Suppressor macrophage (primary cell): ENCODE results near the gene DTWD2.
"Not testable (repeated sequence)": the region's sequence is repeated elsewhere in the genome, so short reads cannot be mapped to it uniquely, and the experiment has no call there.

Experiments used
- DNase-seq, 4 experiments: peaks; one replicate each; pipeline ENCODE4 v3.0.0-alpha.2; 2020 to 2022

Gene DTWD2

DNA sequence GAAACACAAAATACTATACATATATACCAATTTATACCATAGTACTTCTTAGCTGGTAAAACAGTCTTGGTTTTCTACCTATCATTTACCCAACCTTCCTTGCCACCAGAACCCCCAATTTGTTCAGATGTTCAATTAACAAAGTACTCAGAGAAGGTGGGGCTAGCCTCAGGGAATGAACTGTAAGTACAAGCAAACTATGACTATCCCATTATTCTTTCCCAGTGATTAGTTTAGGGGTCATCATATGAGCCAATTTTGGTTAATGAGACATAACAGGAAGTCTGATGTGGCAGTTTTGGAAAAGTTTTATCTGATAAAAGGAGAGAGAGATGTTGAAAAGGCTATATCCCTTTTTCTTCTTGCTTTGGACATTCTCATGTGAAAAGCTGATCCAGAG, 125.8 kb downstream of the DTWD2 start:
- DNase-seq, result no peak

- DNase-seq, result peak in 3 of 4 experiments; percentile 2 to 32 (median 24)
Measured at GRCh38 chr5:118857700-118858099, 130.6 kb downstream of the DTWD2 start.

- no peak for DNase-seq
Measured at GRCh38 chr5:118854819-118855218, 133.5 kb downstream of the DTWD2 start.

DNA sequence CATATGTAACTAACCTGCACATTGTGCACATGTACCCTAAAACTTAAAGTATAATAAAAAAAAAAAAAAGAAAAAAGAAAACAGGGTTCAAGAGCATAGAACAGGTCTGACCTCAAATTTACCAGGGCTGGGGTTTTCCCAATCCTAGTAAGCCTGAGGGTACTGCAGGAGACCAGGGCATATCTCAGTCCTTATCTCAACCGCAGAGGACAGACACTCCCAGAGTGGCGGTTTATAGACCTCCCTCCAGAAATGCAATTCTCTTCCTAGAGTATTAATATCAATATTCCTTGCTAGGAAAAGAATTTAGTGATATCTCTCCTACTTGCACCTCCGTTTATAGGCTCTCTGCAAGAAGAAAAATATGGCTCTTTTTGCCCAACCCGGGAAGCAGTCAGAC, 136.6 kb downstream of the DTWD2 start:
- peak in 1 of 4 experiments; percentile 2 for DNase-seq

GRCh38 chr5:118849507-118849906, 138.8 kb downstream of the DTWD2 start:
- not testable (repeated sequence) for DNase-seq

DNA sequence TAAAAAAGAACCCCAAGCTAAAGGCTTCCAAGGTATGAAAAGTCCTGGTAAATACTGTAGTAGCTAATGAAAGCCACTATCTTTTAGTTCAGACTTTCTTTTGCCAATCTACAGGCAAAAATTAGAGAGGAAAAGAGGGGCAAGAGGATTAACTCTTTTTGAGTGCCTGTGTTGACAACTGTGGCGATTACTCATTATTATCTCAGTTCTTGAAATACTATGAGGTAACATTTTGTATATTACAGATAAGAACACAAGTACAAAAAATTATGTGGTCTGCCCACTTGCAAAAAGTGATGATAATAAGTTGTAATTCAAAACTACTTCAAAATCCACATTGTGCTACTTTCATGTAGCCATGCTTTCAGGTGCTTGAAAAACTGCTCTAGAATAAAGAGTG, 144.0 kb downstream of the DTWD2 start:
- DNase-seq, result no peak

GRCh38 chr5:118834710-118835109, 153.6 kb downstream of the DTWD2 start:
- DNase-seq, result no peak

DNA sequence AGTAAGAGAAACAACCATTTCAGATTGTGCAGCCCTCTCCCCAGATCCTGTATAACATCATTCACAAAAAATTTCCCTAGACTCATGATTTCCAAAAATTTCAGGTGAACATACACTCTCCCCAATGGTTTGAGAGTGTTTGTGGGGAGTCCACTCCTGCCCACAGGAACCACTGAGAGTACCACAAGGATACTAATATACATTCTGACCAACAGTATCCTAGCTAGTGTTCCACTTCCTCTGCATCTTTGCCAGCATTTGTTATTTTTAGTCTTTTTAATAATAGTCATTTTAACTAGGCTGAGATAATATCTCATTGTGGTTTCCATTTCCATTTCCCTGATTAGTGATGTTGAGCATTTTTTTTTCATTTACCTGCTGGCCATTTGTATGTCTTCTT, 155.4 kb downstream of the DTWD2 start:
- DNase-seq, result no peak

DNA sequence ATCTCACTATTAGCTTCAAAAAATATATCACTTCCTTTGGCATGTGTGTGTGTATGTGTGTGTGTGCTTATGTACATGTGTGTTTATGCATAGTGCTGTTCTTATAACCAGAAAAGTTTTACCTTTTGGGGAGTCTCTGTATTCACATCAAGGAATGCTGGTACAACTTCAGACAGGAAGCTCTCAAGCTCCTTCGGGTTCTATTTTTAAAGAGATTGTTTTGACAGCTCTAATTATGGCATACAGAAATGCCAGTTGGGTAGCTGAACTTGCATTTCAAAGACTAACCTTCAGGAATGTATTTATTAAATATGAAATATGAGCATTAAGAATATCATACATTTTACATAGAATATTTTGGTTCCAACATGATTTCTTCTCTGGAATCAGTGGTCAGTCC, 163.1 kb downstream of the DTWD2 start:
- DNase-seq, result no peak

GRCh38 chr5:118818604-118819003, 169.7 kb downstream of the DTWD2 start:
- no peak for DNase-seq

- no peak for DNase-seq
Measured at GRCh38 chr5:118808441-118808840, 179.9 kb downstream of the DTWD2 start.

DNA sequence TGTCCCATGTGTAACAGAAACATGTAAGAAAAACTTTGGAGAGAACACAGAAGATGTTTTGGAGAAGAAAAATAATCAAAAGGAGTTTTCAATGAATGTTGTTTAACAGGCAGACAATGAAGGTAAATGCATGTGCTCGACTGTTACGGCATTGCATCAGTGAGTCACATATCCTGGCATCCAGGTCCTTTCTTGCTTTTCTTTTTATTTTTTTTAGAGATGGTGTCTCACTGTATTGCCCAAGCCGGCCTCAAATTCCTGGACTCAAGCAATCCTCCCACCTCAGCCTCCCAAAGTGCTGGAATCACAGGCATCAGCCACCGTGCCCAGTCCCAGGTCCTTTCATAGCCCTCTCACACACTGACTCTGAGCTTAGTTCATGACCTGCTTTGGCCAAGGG, 181.8 kb downstream of the DTWD2 start:
- no peak for DNase-seq

- no peak for DNase-seq
Measured at GRCh38 chr5:118802335-118802734, 186.0 kb downstream of the DTWD2 start.

DNA sequence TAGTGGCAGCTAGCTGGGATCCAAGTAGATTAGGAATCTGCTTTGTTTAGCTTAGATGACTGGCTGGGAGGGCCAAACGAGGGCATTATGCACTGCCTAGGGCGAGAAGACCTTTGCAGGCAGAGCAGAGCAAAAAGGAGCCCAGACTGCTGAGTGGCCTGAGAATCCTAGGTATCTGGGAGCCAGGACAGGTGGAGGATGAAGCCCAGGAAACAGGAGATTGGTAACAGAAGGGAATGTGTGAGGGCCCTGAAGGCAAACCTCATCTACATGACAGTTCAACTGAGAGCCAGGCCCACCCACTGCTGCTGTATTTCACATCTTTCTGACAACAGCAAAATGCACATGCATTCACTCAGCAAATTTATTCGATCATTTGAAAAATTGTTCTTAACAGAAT, 192.3 kb downstream of the DTWD2 start:
- no peak for DNase-seq

DNA sequence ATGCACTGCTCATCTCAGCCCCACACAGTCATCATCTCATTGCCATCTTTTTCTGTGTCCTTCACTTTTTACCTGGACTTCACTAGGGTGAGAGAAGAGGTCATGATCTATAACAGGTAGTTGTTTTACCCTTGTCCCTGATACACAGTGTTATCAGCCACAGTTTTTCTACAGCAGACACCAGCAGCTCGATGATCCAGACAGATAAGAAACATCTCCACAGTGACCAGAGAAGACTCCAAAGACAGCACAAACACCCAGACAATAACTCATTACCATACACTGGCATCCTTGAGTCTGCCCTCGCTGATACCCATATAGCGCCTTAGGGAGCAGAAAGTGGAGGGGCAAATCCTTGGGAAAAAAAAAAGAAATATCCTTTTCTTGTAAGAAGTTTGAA, 194.1 kb downstream of the DTWD2 start:
- DNase-seq, result no peak

DNA sequence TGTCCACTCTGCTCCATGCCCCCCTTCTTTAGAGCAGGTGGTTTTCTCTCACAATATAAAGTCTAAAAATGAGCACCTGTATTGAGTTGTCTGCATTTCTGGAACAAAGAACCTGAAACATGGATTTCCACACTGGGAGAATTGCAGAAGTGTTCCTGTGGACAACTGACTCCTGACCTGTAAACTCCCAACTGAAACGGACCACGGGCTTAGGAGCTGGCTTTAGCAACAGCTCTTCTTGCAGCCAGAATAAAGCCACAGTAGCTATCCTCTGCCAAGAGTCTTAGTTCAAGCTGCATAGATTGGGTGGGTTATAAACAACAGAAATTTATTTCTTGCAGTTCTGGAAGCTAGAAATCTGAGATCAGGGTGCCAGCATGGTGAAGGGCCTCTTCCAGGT, 194.7 kb downstream of the DTWD2 start:
- DNase-seq, result no peak

DNA sequence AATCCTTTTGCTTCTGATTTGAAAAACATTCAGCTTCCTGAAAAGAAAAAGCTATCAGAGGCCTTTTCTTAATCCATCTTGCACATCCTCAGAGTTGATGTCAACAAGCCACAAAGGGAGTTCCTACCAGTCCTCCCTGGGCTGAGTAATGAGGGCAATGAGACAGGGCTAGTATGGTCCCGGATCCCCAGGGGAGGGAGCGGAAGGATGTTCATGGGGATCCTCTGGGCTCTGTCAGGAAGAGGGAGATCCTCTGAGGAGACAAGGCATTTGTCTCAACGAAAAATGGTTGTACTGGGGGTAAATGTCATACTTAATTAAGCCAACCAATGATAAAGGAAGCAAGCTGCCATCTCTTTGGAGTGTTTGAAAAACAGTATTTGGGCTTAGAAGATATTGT, 195.3 kb downstream of the DTWD2 start:
- no peak for DNase-seq

DNA sequence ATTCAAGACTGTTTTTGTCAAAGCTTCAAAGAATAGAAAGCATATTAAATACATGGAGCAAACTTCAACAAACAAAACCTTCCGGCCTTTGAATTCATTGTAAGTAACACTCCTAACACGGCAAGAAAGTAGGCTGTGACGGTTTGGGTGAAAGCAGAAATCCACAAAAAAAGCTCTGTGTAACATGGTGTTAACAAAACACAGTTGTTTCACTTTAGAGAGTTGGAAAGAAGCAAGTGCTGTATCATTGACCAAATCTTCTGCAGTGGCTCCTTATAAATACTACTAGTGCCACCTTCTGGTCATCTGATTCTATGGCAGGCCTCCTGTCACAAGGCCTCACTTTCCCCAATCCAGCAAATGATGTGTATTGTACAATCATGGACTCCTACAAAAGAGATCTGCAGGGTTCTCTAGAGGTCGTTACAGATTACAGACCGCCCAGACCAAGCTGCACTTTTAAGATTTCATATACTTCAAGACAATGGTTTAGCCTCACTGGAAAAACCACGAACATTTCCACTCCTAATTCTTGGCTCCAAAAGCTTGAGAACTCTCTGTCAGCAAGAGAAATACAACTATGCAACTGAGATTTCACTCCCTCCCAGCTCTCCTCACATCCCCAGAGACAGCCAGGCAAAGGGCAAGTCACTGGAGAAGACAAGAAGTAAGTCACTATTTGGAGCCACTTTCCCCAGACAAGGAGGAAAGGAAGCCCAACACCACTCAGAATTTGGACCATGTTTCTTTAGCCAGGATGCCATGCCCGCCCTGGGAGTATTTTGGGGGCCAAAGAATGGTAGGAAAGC, 196.2 kb downstream of the DTWD2 start:
- DNase-seq, result peak; percentile 22 to 69 (median 60)

GRCh38 chr5:118789366-118789765, 199.0 kb downstream of the DTWD2 start:
- DNase-seq, result no peak

GRCh38 chr5:118788351-118788750, 200.0 kb downstream of the DTWD2 start:
- no peak for DNase-seq
